GM12878 (cell line): ENCODE data around the gene NEAT1. TPM values are rescaled to one million over a fixed set of nuclear protein-coding genes. Genes with fewer than 3 reads are reported as not detected.

Experiments
- CBX3 ChIP-seq: fragments of 200-600 bp; sonication (generic); IDR thresholded peaks from 2 replicates; pipeline ENCODE4 v1.6.1; 2016; ENCODE audit warnings: low read depth, borderline replicate concordance
- EP300 ChIP-seq, 2 experiments: fragments of 150-350 bp in 1 of 2; IDR thresholded peaks; 2 replicates each; pipeline ENCODE4 v1.6.1; 2011 to 2012; ENCODE audit warnings: low read depth in 2 of 2, low read length in 2 of 2, borderline replicate concordance in 1 of 2, improper control_type of control experiment in 1 of 2, inconsistent platforms in 1 of 2; ENCODE audit not compliant: control insufficient read depth in 1 of 2
- ETV6 ChIP-seq, 2 experiments: fragments of 450-650 bp in 1 of 2; IDR thresholded peaks in 1 of 2; conservative IDR thresholded peaks in 1 of 2; 2 replicates each; pipeline ENCODE4 v1.6.1; 2014; ENCODE audit warnings: antibody characterized with exemption in 1 of 2, borderline replicate concordance in 1 of 2, low read depth in 1 of 2, mild to moderate bottlenecking in 1 of 2, moderate library complexity in 1 of 2
- HDAC6 ChIP-seq: fragments of 200-600 bp; sonication (generic); IDR thresholded peaks from one replicate; pipeline ENCODE4 v1.8.0; 2017; ENCODE audit warnings: antibody characterized with exemption; ENCODE audit not compliant: unreplicated experiment
- MAX ChIP-seq: IDR thresholded peaks from 2 replicates; pipeline ENCODE4 v1.6.1; 2012; ENCODE audit warnings: low read depth, low read length, improper control_type of control experiment
- MEF2A ChIP-seq: IDR thresholded peaks from 2 replicates; pipeline ENCODE4 v1.6.1; 2011; ENCODE audit warnings: low read depth, mild to moderate bottlenecking, low read length, moderate library complexity; ENCODE audit not compliant: insufficient read depth
- MTA2 ChIP-seq: fragments of 450-650 bp; IDR thresholded peaks from 2 replicates; pipeline ENCODE4 v1.6.1; 2016; ENCODE audit warnings: low read depth, mild to moderate bottlenecking, moderate library complexity
- MYB ChIP-seq: fragments of 150-350 bp; IDR thresholded peaks from 2 replicates; pipeline ENCODE4 v1.6.1; 2014; ENCODE audit warnings: mild to moderate bottlenecking, low read depth, low read length, borderline replicate concordance
- NBN ChIP-seq: fragments of 450-650 bp; IDR thresholded peaks from 2 replicates; pipeline ENCODE4 v1.6.1; 2016
- NR2F1 ChIP-seq: fragments of 450-650 bp; conservative IDR thresholded peaks from 2 replicates; pipeline ENCODE4 v1.6.1; 2017; ENCODE audit warnings: mild to moderate bottlenecking
- RAD21 ChIP-seq: IDR thresholded peaks from 2 replicates; pipeline ENCODE4 v1.6.1; 2011; ENCODE audit warnings: mild to moderate bottlenecking, low read depth, low read length, moderate library complexity; ENCODE audit not compliant: insufficient read depth
- SIN3A ChIP-seq: IDR thresholded peaks from 2 replicates; pipeline ENCODE4 v1.6.1; 2012; ENCODE audit warnings: low read depth, low read length, improper control_type of control experiment
- SMAD5 ChIP-seq: IDR thresholded peaks from 2 replicates; pipeline ENCODE4 v1.6.1; 2016; ENCODE audit warnings: antibody characterized with exemption, low read depth
- SP1 ChIP-seq: IDR thresholded peaks from one replicate; pipeline ENCODE4 v1.6.1; 2011; ENCODE audit warnings: low read depth, low read length
- TBL1XR1 ChIP-seq: IDR thresholded peaks from 2 replicates; pipeline ENCODE4 v1.6.1; 2012; ENCODE audit warnings: low read depth, low read length, improper control_type of control experiment
- ZBED1 ChIP-seq: IDR thresholded peaks from 2 replicates; pipeline ENCODE4 v1.6.1; 2016; ENCODE audit warnings: borderline replicate concordance
- ZBTB33 ChIP-seq: fragments of 450-650 bp; IDR thresholded peaks from 2 replicates; pipeline ENCODE4 v1.6.1; 2017; ENCODE audit warnings: mild to moderate bottlenecking
- ZNF217 ChIP-seq: fragments of 450-650 bp; IDR thresholded peaks from 2 replicates; pipeline ENCODE4 v1.6.1; 2017; ENCODE audit warnings: antibody characterized with exemption, mild to moderate bottlenecking
- ZNF687 ChIP-seq: fragments of 450-650 bp; IDR thresholded peaks from 2 replicates; pipeline ENCODE4 v1.6.1; 2017; ENCODE audit warnings: mild to moderate bottlenecking, moderate library complexity
- polyA plus RNA-seq, 11 experiments: library from polyadenylated mRNA; depleted of rRNA in 4 of 11; unstranded in 6 of 11; stranded (reverse) in 5 of 11; fragments of >200 nt; fragmentation: Nextera tagmentation in 4 of 11; fragmentation: Illumina TruSeq in 1 of 11; extraction: Ambion mirVana in 4 of 11; extraction: Trizol in 1 of 11; gene quantifications; 1 replicate in 1 of 11; 2 replicates in 10 of 11; pipeline versions ENCODE4 v1.2.1 to v1.2.3, GENCODE V29; 2011 to 2016; ENCODE audit warnings: inconsistent platforms in 2 of 11, missing spikeins in 2 of 11, low read depth in 1 of 11
- total RNA-seq, 4 experiments: library from RNA; depleted of rRNA in 3 of 4; stranded (reverse); fragments of >200 nt in 3 of 4; fragmentation: Illumina TruSeq in 1 of 4; extraction: Trizol in 1 of 4; gene quantifications; 2 replicates each; pipeline versions ENCODE4 v1.2.1 to v1.2.3, GENCODE V29; 2013 to 2021
- TF ChIP-seq, protein P1 (sequence below): IDR thresholded peaks from 2 replicates; pipeline ENCODE4 v1.6.1; 2012; ENCODE audit warnings: mild to moderate bottlenecking, low read depth, low read length

NEAT1 gene
- total and polyA plus RNA-seq, 10 of the 15 experiments (the other 5 are each of a cell fraction or from before 2014, with no cell fraction given) = 13.6 to 328 (median 69.4) TPM

DNA sequence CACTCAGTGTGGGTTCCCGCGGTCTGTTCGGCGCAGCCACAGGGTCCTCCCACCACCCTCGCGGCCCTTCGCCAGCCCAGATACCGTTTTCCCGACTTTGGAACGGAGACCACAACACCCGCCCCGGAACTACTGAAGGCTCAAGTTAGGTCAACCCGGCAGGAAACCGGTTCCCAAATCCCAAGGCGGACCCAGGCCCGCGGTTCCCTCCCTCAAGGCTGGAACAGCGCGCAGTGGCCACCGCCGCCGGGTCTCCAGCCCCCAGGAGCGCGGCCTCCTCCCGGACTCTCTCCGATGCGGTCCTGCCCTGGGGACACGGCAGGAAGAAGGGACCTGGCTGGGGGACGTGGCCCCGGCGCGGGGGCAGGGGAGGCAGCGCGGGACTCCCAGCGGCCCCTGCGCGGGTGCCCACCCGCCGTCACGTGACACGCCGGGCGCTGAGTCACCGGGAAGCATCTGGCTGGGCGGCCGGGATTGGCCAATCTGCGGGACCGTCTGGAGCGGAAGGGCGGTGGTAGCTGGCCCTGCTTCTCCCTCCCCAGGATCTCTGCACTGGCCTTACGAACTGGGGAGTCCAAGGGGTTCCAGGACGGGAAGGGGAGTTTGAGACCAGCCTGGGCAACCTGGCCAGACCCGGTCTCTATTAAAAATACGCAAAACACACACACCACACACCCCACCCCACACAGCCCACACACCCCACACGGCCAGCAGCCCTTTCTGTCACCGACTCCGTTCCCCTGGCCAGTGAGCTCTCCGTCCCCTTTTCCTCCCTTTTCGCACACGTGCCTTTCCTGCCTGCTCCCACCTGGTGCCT is 54.8 kb downstream of the NEAT1 start (continued):
- TF ChIP-seq, protein P1, sequence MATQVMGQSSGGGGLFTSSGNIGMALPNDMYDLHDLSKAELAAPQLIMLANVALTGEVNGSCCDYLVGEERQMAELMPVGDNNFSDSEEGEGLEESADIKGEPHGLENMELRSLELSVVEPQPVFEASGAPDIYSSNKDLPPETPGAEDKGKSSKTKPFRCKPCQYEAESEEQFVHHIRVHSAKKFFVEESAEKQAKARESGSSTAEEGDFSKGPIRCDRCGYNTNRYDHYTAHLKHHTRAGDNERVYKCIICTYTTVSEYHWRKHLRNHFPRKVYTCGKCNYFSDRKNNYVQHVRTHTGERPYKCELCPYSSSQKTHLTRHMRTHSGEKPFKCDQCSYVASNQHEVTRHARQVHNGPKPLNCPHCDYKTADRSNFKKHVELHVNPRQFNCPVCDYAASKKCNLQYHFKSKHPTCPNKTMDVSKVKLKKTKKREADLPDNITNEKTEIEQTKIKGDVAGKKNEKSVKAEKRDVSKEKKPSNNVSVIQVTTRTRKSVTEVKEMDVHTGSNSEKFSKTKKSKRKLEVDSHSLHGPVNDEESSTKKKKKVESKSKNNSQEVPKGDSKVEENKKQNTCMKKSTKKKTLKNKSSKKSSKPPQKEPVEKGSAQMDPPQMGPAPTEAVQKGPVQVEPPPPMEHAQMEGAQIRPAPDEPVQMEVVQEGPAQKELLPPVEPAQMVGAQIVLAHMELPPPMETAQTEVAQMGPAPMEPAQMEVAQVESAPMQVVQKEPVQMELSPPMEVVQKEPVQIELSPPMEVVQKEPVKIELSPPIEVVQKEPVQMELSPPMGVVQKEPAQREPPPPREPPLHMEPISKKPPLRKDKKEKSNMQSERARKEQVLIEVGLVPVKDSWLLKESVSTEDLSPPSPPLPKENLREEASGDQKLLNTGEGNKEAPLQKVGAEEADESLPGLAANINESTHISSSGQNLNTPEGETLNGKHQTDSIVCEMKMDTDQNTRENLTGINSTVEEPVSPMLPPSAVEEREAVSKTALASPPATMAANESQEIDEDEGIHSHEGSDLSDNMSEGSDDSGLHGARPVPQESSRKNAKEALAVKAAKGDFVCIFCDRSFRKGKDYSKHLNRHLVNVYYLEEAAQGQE = 0 out of 2 replicates have a peak, but pooled peaks have one; percentile 20
- TF ChIP-seq SIN3A (0 out of 2 replicates have a peak, but pooled peaks have one; percentile 4), ZBED1 (peak; percentile 62; the same call in 1 of the 2 replicates), HDAC6 (no peak), RAD21 (no peak), MTA2 (peak; percentile 38; the same call in 1 of the 2 replicates), NR2F1 (peak; percentile 71), ZBTB33 (no peak), ETV6 (conservative IDR thresholded peaks at IDR 0.05 in 1 of 2, IDR thresholded peaks at IDR 0.05 in 1 of 2; ENCODE audit: borderline replicate concordance in 1 of 2, low read depth in 1 of 2) (no peak), MAX (peak; percentile 93), MYB (no peak), ZNF687 (peak; percentile 92), MEF2A (0 out of 2 replicates have a peak, but pooled peaks have one; percentile 42), SP1 (no peak), ZNF217 (no peak), SMAD5 (peak; percentile 78), EP300 (IDR thresholded peaks at IDR 0.05; ENCODE audit: borderline replicate concordance in 1 of 2, control insufficient read depth in 1 of 2, low read depth in 2 of 2, low read length in 2 of 2) (0 out of 4 replicates have a peak, but pooled peaks of 1 of the 2 experiments have one; percentile 26), TBL1XR1 (no peak; the same call in 1 of the 2 replicates), NBN (peak; percentile 84), CBX3 (no peak)
